Prostate gland (tissue), 2 donors: ENCODE results near the gene NYAP2.

ENCODE experiments used
- CTCF ChIP-seq, 4 experiments: fragments of 200-600 bp in 2 of 4; fragments of 450-650 bp in 2 of 4; sonication (generic) in 2 of 4; IDR thresholded peaks; 1 replicate in 3 of 4; 2 replicates in 1 of 4; pipeline ENCODE4 v1.5.1; 2016 to 2019; ENCODE audit warnings: antibody characterized with exemption in 4 of 4, mild to moderate bottlenecking in 2 of 4, moderate library complexity in 2 of 4
- POLR2A ChIP-seq: fragments of 450-650 bp; IDR thresholded peaks from one replicate; pipeline ENCODE4 v1.6.1; 2016; ENCODE audit warnings: antibody characterized with exemption, mild to moderate bottlenecking
- POLR2AphosphoS5 ChIP-seq: sonication (generic); formaldehyde crosslinking; IDR thresholded peaks from one replicate; pipeline ENCODE4 v1.6.1; 2017; ENCODE audit warnings: antibody characterized with exemption

GRCh38 chr2:225429717-225430116 lies 30.2 kb downstream of the NYAP2 start:
- TF ChIP-seq POLR2A (no peak), CTCF (IDR thresholded peaks at IDR 0.05) (no peak), POLR2AphosphoS5 (no peak)
